Fibroblast of skin of scalp (primary cell): ENCODE data around the gene FAS.

Experiments used
- DNase-seq: peaks from one replicate; pipeline ENCODE4 v3.0.0-alpha.2; 2013

Gene FAS

DNA sequence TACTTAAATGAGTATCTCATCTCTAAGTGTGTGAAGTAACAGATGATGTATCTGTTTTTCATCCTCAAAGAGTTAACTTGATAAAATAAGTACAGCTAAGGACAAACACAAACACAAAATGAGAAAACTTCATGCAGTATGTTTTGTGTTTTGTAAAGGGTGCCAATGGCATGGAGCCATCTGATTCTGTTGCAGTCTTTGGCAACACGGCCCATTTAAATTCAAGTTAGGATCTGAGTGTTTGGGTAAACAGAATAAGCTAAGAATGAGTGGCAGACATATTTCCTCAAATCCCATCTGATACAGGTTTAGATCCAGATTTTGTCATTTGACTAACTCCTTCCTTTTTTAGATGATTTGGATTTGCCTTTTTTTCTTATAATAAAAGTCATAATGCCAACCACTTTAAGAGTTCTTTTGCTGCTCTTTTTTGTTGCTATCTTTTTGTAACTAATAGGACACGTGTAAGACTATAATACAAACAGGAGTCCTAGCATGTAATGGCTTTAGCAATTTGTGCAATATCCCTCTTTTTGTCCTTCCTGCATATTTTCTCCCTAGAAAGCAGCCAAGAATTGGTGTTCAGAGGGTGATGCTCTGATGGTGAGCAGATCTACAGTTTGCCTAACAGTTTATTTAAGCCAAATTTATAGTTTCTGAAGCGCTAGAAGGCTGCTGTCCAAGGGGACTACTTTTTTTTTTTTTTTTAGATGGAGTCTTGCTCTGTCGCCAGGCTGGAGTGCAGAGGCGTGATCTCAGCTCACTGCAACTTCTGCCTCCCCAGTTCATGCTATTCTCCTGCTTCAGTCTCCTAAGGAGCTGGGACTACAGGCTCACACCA is 19.2 kb upstream of the FAS start:
- no peak for DNase-seq

DNA sequence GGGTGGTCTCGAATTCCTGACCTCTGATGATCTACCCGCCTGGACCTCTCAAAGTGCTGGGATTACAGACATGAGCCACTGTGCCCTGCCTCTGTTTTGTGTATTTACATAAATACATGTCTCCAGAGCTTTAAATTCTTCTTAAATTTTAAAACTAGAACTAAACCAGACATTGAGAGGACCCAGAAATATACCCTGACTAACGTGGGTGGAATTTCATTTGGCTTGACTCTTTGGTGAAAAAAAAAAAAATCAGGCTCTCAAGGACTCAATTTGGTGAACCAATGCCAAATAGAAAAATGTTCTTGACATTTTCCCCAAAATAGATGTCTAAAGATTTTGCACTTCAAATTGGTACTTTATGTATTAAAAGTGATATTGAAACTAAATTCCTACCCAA is 16.6 kb upstream of the FAS start:
- DNase-seq, result peak; percentile 77

DNA sequence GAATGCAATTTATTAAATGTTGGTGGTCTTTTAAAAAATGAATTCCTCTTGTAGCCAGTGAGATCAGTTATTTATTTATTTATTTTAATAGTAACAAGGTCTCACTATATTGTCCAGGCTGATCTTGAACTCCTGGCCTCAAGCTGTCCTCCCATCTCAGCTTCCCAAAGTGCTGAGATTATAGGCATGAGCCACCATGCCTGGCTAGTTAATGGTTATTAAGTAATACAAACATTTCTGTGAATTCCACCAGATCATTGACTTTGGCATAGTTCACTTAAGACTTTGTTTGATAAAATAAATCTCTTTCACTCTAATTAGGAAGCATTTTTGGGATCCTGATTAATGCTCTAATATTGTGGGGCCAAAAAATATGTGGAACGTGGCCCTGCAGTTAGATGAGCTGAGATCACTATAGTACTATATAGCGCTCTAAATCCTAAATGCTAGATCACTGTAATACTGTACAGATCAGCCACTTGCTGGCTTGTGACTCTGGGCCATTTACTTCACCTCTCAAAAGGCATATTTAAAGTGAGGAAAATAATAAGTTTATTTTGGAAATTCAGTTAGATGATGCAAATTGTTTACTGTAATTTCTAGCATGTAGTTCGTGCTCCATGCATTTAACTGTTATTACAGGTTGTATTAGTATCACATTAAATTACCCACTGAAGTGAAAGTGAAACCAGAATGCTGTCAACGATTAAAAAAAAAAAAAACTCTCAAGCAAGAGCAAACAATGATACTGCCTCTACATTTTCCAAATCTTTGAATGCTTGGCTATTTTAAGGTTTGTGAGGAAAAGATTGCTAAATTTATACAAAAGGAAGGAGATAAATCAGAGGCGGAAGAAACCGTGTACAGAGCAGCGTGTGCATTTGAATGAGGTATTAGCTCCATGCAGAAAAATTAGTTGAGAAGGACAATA is 15.9 kb upstream of the FAS start:
- DNase-seq, result no peak

DNA sequence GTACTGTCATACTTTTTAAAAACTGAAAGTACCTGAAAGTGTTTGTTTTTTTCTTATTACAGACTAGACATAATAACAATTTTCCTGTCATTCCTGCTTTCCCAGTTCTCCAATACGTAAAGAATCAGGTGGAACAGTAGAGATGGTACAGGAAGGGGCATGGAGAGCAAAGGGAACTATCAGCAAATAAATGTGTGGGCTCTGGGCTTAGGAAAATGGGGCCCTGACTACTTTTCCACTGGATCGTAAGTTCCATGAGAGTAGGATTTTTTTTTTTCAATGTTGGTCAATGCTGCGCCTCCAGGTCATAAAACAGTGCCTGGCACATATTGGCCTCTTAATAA is 15.2 kb upstream of the FAS start:
- no peak for DNase-seq

DNA sequence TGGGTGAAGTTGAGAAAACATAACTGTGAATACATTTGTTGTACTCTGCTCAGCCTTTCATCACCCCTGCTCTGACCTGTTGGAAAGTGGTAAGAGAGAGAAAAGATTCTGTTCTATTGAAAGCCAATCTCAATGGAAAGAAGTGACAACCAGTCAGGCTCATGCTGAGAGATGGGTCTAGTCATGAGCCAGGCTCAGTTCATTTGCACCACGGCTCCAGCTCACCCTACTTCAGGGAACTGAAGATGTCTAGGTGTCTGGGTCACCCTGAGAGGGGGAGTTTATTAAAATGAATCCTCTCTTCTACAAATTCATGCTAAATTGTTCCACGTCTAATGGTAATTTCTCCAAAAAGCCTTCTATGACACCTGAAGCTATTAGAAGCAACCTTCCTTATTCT is 12.1 kb upstream of the FAS start:
- DNase-seq, result no peak

DNA sequence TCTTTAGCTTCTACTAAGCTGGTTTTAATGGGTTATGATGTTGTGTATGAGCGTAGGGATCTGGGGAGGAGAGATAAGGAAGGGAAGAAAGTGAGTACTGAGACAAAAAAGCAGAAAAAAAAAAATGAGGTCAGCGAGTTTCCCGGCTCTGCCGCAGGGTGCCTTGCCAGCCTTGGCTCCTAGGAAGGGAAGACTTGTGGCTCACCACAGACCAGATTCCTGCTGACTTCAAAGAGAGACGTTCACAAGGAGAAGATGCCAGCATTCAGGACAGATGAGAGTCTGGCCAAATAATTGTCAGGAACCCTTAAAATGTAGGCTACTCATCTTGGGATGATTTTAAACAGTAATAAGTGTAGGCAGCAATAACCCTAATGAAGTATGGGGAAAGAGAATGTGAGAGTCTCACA is 11.4 kb upstream of the FAS start:
- peak; percentile 88 for DNase-seq

DNA sequence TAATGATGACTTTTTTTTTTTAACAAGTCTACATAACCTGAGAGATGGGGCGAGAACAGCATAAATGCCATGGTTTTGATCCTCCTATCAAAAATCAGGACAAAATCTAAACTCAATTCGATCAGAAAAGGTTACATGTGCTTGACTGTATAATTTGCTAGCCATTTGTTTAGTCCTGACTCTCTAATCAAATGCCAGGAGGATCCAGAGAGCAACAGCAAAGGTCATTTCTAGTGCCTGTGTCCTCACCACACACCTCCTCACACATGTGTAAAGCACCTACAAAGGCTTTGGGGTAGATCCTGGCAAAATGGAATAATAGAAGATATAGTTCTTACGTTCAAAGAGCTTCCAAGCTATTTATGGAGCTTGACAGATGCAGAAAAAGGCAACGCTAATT is 11.0 kb upstream of the FAS start:
- DNase-seq, result no peak

DNA sequence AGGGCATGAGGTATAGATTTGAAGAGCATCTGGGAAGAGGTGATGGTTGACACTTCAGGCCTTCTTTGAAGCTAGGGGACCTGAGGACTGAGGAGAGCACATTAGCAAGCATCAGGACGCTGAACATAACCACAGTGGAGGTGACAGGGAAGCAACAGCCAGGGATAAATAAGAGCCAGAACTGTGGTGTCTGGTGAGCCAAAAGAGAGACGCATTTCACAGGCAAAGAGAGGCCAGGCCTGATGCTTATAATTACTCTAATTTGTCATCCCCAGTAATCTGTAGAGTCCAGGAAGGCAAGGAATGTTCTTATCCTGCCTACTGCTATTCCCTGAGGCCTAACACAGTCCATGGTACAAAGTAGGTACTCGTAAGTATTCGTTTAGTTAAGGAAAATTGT is 10.4 kb upstream of the FAS start:
- DNase-seq, result no peak

DNA sequence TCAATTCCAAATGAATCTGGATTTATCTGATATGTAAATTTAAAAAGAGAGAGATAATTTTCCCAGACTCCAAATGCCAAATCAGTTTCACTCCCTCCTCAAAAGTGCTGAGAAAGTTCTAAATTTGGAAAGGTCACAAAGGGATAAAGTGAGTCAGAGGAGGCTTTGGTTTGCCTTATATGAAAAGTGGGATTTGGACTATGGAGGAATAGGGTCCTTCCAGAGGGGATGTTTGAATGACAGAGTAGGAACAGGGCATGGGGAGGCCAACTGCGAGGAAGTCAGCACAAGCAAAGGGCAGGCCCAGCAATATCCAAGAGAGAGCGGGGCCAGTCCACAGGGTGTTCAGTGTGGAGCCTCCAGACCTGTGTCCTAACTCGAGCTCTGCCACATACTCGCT is 9.8 kb upstream of the FAS start:
- DNase-seq, result no peak

DNA sequence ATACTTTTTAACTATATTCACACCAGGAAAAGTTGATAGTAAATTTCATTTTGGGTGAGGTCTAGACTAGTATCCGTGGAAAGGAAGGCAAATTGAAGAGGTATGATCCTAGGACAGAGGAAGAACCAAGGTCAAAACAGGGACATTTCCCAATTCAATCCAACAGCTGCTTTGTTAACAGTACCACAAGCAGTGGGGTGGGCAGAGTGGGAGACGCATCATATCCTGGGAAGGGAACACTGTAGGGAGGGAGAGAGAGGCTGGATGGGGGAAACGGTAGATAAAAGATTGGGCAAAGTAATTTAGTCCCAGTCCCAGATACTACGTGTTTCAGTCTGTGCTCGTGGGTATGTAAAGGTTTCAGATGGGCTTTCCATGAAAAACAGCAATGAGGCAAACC is 9.2 kb upstream of the FAS start:
- no peak for DNase-seq

DNA sequence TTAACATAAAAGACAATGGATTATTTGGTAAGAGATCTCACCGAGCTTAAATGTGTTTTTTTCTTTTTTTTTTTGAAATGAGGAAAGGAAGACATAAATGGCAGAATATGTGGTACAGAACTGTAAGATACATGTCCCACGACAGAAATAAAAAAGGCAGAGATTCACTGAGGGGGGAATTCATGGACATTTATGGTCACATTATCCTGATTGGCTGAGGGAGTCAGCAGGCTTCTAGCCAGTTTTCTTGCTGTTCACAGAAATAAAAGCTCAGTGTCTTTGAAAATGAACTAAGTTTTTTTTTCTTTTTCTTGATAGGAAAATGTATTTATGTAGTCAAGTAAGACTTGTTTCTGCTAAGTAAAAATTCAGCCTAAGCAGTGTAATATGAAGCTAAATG is 8.2 kb upstream of the FAS start:
- peak; percentile 37 for DNase-seq

DNA sequence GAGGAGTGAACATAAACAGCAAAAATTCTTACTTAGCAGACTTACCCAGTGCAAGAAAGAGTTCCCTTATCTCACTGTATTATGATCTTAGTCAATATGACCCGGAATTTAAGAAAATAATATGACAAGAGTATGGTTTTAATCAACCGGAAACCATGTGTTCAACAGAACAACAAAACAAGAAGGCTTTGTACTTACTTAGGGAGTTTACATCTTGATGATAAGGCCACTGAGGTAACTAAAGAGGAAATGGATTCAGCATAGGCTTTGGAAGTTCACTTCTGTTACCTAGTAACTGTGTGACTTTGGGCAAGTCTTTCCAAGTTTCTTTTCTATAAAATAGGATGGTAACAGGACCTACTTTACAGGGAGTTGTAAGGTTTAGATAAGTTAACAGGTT is 7.4 kb upstream of the FAS start:
- no peak for DNase-seq

DNA sequence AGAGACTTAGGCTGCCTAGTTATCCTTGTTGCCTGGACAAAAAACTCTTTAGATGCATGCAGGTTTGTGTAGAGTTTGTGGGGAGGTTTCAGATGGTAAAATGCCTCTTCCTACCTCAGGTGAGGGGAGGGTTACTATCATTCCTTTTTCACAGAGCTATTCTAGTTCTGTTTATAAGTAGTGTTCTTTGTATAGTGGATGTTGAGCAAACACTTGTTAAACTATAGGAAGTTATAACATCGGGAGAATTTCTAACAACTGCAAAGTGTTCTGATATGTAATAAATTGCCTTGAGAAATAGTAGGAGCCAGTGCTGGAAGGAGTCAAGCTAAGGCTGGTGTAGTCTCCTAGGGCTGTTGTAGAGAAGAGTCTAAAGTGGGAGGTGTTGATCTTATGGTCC is 6.7 kb upstream of the FAS start:
- no peak for DNase-seq

DNA sequence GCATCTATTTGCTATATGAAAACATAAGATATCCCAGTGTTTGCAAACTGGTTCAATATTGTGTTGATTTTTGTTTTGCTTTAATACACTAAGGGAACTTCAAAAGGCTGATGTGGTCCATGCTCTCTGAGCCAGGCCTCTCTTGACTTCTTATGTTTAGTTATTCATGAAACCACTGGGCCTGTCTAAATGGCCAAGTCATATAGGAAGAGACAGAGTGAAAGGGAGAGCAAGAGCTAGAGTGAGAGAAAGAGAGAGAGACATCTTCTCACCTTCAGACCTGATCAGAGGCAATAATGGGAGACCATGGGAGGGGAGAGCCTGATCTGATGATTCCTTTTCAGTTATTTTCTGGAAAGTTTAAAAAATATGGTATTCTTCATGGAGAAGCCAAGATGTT is 6.1 kb upstream of the FAS start:
- no peak for DNase-seq

DNA sequence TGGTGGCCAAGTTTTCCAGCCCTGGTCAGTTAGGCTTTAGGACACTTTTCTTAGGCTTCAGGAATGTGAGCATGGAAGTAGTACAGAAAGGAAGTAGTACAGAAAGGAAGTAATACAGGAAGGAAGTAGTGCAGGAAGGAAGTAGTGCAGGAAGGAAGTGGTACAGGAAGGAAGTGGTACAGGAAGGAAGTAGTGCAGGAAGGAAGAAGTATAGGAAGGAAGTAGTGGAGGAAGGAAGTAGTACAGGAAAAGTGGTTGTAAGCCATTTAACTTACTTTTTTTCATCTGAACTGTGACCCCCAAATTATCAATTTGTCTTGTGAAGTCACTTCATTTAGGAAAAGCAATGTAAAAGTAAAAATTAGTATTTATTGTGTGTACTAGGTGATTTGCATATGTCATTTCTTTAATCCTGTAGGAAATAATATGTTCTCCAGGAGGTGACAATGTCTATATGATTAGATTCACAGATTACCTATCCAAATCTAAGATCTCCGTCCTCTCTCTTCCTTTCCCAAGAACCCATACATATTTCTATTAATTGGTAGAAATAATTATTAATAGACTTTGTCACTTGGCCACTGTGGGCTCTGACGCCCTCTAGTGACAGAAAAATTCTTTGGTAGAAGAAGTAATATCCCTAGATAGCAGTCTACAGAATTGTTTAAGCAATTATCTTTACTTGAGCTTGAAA is 3.9 kb upstream of the FAS start:
- peak; percentile 57 for DNase-seq

DNA sequence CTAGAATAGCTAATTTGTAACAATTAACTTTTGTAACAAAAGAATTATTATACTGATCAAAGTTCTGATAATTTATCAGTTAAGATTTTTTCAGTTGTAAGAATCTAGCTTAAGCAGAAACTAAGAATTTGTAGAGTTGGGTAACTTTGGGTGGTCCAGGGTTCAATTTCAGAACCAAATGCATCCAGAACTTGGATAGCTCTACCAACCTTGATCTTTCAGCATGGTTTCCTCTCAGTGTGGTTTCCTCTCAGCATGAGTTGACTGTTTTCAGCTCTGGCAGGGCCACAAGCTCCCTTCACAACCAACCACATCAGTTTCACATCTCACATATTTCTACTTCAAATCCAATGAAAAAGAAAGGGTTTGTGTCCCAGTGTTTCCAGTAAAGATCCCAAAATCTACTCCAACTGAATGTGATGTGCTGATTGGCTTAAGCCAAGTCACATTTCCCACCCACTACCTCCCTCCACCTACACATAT is 3.3 kb upstream of the FAS start:
- peak; percentile 23 for DNase-seq

DNA sequence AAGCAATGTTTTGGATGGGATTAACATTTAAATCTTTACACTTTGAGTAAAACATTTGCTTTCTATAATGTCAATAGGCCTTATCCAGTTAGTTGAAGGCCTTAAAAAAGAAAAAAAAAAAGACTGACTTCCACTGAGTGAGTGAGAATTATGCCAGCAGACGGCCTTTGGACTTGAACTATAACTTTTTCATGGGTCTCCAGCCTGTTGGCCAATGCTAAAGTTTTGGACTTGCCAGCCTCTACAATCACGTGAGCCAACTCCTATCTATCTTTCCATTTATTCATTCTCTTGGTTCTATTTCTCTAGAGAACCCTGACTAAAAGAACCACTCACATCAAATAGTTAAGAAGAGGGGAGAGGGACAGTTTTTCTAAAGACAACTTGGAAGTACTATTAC is 2.8 kb upstream of the FAS start:
- no peak for DNase-seq

DNA sequence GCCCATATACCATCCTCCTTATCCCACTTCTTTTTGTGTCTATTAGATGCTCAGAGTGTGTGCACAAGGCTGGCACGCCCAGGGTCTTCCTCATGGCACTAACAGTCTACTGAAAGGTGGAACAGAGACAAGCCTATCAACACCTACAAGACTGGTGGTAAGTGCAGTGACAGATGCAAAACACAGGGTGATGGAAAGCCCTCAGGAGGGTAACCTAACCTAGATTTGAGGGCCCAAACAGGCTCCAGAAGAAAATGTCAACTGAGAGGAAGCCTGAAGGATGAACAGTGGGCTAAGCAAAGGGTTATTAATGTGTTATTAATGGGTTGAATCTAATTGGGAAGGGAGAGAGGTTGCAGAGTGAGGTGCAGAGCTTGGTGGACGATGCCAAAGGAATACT is 1.2 kb upstream of the FAS start:
- DNase-seq, result no peak

DNA sequence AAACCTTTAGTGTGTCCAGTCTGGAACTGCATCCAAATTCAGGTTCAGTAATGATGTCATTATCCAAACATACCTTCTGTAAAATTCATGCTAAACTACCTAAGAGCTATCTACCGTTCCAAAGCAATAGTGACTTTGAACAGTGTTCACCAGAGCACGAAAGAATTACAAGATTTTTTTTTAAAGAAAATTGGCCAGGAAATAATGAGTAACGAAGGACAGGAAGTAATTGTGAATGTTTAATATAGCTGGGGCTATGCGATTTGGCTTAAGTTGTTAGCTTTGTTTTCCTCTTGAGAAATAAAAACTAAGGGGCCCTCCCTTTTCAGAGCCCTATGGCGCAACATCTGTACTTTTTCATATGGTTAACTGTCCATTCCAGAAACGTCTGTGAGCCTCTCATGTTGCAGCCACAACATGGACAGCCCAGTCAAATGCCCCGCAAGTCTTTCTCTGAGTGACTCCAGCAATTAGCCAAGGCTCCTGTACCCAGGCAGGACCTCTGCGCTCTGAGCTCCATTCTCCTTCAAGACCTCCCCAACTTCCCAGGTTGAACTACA is 694 bp upstream of the FAS start:
- DNase-seq, result peak; percentile 62

DNA sequence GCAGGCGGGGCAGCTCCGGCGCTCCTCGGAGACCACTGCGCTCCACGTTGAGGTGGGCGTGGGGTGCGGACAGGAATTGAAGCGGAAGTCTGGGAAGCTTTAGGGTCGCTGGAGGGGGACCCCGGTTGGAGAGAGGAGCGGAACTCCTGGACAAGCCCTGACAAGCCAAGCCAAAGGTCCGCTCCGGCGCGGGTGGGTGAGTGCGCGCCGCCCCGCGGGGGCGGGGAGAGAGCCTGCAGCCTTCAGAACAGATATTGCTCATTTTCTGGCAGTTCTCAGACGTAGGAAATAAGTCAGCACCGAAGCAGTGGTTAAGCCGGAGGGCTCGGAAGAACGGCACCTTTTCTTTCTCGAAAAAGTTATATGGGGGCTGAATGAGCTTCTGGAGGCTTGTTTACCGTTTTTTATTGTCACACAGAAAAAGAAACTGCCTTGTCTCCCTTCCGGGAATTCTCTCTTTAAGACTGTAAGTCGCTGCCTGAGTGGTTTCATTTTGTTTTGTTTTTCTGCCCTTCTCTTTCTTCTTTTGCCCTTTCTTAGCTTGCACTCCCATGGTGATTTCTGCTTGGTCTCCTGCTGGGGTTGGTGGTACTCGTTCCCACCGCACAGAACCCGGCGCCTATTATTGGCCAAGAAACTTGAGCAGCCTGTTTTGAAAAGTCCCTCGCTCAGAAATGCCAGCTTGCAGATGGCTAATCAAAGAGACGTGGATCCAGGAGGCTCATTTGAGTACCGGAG is 732 bp downstream of the FAS start:
- DNase-seq, result peak; percentile 66

DNA sequence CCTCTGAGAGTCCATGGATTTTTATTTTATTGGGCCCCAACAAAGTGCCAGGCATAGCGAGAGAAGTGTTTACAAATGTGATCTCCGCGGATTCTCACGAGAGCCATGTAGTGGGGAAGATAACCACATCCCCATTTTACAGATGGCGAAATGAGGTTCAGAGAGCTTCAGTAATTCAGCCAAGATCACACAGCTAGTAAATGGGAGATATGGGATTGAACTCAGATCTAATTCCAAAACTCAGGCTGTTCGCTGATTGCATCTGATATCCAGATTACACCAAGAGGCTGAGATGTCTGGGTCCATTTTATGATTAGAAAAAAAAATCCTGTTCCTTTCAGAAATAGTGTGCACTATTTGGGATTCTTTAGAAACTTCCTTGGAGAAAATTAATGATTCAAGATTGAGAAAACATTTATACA is 1.3 kb downstream of the FAS start:
- no peak for DNase-seq

DNA sequence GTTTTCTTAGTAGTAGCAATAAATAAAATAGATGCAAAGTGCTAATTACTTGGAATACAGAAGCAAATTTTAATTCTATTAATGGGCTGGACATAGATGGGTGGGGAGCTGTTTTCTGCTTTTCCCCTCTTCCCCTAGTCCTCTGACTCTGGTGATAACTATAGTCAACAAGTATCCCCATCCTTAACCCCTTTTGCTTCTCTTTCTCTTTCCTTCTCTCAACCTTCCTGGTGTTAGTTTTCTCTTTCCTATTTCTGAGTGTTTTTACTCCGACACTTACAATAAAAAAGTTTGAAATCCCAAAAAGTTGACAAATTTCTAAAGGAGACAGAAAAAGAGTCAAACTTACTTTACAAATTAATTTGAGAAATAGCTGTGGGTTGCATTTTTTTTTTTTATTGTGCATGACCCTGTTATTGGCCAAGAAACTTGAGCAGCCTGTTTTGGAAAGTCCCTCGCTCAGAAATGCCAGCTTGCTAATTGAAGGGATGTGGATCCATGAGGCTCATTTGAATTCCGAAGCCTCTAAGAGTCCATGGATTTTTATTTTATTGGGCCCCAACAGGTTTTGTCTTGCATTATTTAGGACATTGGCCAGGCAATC is 2.4 kb downstream of the FAS start:
- no peak for DNase-seq
